ENCODE measurements around the gene ERBB4.

GRCh38 chr2:211358504-211358903, 1180.1 kb downstream of the ERBB4 start:
- no peak for TF ChIP-seq CTCF (IDR thresholded peaks at IDR 0.05 in 4 of 5, conservative IDR thresholded peaks at IDR 0.05 in 1 of 5)
- no peak for TF ChIP-seq POLR2A (IDR thresholded peaks at IDR 0.05)

All from gastrocnemius medialis (tissue), 4 donors.